NCI-H226 (cell line): ENCODE measurements around the gene FAM24A.

Experiments used
- DNase-seq: peaks from one replicate; pipeline ENCODE4 v3.0.0-alpha.2; 2015

FAM24A gene

GRCh38 chr10:122931088-122931906 lies 20.9 kb downstream of the FAM24A start:
- peak; percentile 20 for DNase-seq

GRCh38 chr10:122939133-122939855 lies 28.9 kb downstream of the FAM24A start:
- DNase-seq, result no peak

GRCh38 chr10:122939856-122940543 lies 29.6 kb downstream of the FAM24A start:
- DNase-seq, result peak; percentile 55

- no peak for DNase-seq
Measured at GRCh38 chr10:122949296-122949695, 38.9 kb downstream of the FAM24A start.

- peak; percentile 84 for DNase-seq
Measured at GRCh38 chr10:122953902-122954730, 43.7 kb downstream of the FAM24A start, which contains the start of gene C10orf88. C10orf88 (minus strand) TSS chr10:122954227; CDS start chr10:122954178, 49 bp downstream.

- no peak for DNase-seq
Measured at GRCh38 chr10:122954731-122955050, 44.3 kb downstream of the FAM24A start.

DNA sequence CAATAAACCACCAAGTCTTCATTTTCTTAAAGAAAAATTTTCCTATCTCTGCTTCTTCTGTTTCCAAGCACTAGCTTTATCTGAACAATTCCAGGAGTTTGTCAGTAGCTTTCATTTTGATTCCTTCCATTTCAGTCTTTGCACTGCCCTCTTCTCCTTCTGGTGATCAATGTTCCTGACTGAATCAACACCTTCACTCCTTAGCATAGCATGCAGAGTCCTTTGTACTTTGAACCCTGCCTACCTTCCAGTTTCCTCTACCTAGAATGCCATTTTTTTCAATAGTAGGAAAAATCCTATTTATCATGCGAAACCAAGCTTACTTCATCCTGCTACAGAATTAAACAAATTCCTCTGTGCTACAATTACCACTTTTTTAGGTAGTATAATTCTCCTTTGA lies 45.5 kb downstream of the FAM24A start:
- DNase-seq, result no peak

DNA sequence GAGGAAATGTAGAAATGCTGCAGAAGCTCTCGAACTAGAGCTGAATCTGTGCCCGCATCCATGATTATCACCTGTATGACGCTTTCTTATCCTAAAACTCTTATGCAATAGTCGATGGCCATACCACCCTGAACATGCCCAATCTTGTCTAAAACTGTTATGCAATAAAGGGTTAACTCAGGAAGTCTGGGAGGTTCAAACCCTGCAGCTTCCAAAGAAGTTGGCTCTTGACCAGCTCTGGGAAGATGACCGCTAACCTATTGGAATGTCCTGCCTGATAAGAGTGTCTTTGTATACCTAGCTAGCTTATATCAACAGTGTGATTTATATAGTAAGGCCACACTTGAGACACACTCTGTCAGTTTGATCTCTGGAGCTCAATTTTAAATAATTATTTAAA lies 47.1 kb downstream of the FAM24A start:
- DNase-seq, result peak; percentile 76

GRCh38 chr10:122962405-122962804 lies 52.0 kb downstream of the FAM24A start:
- DNase-seq, result peak; percentile 15
